SK-N-SH (cell line): ENCODE data around the gene SH3RF2.

Source experiments
- CHD2 ChIP-seq: fragments of 150-350 bp; IDR thresholded peaks from 2 replicates; pipeline ENCODE4 v1.6.1; 2018; ENCODE audit warnings: low read length; ENCODE audit not compliant: partially characterized antibody
- ELF1 ChIP-seq: IDR thresholded peaks from 2 replicates; pipeline ENCODE4 v1.4.0; 2012
- EZH2phosphoT487 ChIP-seq: fragments of 200-600 bp; sonication (generic); IDR thresholded peaks from 2 replicates; pipeline ENCODE4 v1.6.1; 2017; ENCODE audit warnings: low read depth, mixed run types, mild to moderate bottlenecking, antibody characterized with exemption, moderate library complexity, borderline replicate concordance
- MXI1 ChIP-seq: IDR thresholded peaks from 2 replicates; pipeline ENCODE4 v1.6.1; 2012; ENCODE audit warnings: mild to moderate bottlenecking, low read depth, low read length, improper control_type of control experiment
- POLR2AphosphoS5 ChIP-seq: IDR thresholded peaks from 2 replicates; pipeline ENCODE4 v1.6.1; 2012; ENCODE audit warnings: low read depth, low read length
- RAD21 ChIP-seq: IDR thresholded peaks from 2 replicates; pipeline ENCODE4 v1.6.1; 2012; ENCODE audit warnings: mild to moderate bottlenecking, low read length
- RCOR1 ChIP-seq: fragments of 150-350 bp; IDR thresholded peaks from 2 replicates; pipeline ENCODE4 v1.6.1; 2017; ENCODE audit warnings: antibody characterized with exemption, low read length
- RFX5 ChIP-seq: IDR thresholded peaks from 2 replicates; pipeline ENCODE4 v1.6.1; 2012; ENCODE audit warnings: mild to moderate bottlenecking, improper control_type of control experiment, low read length
- SIN3A ChIP-seq: IDR thresholded peaks from 2 replicates; pipeline ENCODE4 v1.6.1; 2012; ENCODE audit warnings: low read depth, mild to moderate bottlenecking, low read length, moderate library complexity, borderline replicate concordance
- TAF1 ChIP-seq: IDR thresholded peaks from 2 replicates; pipeline ENCODE4 v1.6.1; 2012; ENCODE audit warnings: low read depth, mild to moderate bottlenecking, low read length, moderate library complexity, borderline replicate concordance
- YY1 ChIP-seq: IDR thresholded peaks from 2 replicates; pipeline ENCODE4 v1.4.0; 2012; ENCODE audit warnings: low read depth, mild to moderate bottlenecking
- TF ChIP-seq, protein P1 (sequence below): fragments of 200-600 bp; sonication (generic); IDR thresholded peaks from 2 replicates; pipeline ENCODE4 v1.6.1; 2017; ENCODE audit warnings: antibody characterized with exemption, mild to moderate bottlenecking, moderate library complexity
- TF ChIP-seq, protein P2 (sequence below): IDR thresholded peaks from 2 replicates; pipeline ENCODE4 v1.6.1; 2012; ENCODE audit warnings: mild to moderate bottlenecking, low read depth, low read length, moderate library complexity
- TF ChIP-seq, protein P3 (sequence below): IDR thresholded peaks from 2 replicates; pipeline ENCODE4 v1.4.0; 2012; ENCODE audit warnings: low read depth

GRCh38 chr5:145903867-145904266 is 32.5 kb upstream of the SH3RF2 start:
- no peak for TF ChIP-seq RFX5
- TF ChIP-seq, protein P1, sequence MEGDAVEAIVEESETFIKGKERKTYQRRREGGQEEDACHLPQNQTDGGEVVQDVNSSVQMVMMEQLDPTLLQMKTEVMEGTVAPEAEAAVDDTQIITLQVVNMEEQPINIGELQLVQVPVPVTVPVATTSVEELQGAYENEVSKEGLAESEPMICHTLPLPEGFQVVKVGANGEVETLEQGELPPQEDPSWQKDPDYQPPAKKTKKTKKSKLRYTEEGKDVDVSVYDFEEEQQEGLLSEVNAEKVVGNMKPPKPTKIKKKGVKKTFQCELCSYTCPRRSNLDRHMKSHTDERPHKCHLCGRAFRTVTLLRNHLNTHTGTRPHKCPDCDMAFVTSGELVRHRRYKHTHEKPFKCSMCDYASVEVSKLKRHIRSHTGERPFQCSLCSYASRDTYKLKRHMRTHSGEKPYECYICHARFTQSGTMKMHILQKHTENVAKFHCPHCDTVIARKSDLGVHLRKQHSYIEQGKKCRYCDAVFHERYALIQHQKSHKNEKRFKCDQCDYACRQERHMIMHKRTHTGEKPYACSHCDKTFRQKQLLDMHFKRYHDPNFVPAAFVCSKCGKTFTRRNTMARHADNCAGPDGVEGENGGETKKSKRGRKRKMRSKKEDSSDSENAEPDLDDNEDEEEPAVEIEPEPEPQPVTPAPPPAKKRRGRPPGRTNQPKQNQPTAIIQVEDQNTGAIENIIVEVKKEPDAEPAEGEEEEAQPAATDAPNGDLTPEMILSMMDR = no peak
- no peak for TF ChIP-seq MXI1
- TF ChIP-seq RAD21 = no peak
- TF ChIP-seq, protein P2, sequence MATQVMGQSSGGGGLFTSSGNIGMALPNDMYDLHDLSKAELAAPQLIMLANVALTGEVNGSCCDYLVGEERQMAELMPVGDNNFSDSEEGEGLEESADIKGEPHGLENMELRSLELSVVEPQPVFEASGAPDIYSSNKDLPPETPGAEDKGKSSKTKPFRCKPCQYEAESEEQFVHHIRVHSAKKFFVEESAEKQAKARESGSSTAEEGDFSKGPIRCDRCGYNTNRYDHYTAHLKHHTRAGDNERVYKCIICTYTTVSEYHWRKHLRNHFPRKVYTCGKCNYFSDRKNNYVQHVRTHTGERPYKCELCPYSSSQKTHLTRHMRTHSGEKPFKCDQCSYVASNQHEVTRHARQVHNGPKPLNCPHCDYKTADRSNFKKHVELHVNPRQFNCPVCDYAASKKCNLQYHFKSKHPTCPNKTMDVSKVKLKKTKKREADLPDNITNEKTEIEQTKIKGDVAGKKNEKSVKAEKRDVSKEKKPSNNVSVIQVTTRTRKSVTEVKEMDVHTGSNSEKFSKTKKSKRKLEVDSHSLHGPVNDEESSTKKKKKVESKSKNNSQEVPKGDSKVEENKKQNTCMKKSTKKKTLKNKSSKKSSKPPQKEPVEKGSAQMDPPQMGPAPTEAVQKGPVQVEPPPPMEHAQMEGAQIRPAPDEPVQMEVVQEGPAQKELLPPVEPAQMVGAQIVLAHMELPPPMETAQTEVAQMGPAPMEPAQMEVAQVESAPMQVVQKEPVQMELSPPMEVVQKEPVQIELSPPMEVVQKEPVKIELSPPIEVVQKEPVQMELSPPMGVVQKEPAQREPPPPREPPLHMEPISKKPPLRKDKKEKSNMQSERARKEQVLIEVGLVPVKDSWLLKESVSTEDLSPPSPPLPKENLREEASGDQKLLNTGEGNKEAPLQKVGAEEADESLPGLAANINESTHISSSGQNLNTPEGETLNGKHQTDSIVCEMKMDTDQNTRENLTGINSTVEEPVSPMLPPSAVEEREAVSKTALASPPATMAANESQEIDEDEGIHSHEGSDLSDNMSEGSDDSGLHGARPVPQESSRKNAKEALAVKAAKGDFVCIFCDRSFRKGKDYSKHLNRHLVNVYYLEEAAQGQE = no peak
- TF ChIP-seq ELF1 = no peak
- TF ChIP-seq RCOR1 = no peak
- no peak for TF ChIP-seq POLR2AphosphoS5
- no peak for TF ChIP-seq YY1
- no peak for TF ChIP-seq CHD2
- no peak for TF ChIP-seq EZH2phosphoT487
- TF ChIP-seq, protein P3, sequence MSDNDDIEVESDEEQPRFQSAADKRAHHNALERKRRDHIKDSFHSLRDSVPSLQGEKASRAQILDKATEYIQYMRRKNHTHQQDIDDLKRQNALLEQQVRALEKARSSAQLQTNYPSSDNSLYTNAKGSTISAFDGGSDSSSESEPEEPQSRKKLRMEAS = no peak
- TF ChIP-seq TAF1 = no peak
- TF ChIP-seq SIN3A = no peak
